GM12892 (cell line): ENCODE data around the gene LYSMD2.

Experiments used
- POLR2A ChIP-seq: IDR thresholded peaks from 2 replicates; pipeline ENCODE4 v1.6.1; 2011; ENCODE audit warnings: low read depth, low read length, control low read depth
- POLR2AphosphoS5 ChIP-seq: IDR thresholded peaks from 2 replicates; pipeline ENCODE4 v1.6.1; 2011; ENCODE audit warnings: low read depth, low read length, control low read depth
- TAF1 ChIP-seq: IDR thresholded peaks from 2 replicates; pipeline ENCODE4 v1.6.1; 2011; ENCODE audit warnings: low read depth, mild to moderate bottlenecking, control low read depth, low read length, borderline replicate concordance

DNA sequence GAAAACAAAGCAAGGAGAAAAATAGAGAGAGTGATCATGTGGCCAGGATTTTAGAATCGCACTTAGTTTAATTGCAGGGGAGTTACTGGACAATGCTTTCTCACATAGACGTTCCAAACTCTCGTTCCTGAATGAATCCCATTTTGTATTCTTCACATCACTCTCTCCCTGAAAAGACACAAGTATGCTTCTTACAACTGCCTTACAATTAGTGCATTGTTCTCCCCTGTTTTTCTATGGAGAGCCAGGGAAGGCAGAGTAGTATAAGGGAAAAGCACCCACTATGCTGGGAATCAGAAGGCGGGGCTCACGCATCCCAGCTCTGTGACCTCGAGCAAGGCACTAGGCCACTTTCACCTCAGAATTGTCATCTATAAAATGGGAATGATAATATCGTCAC, 28.3 kb upstream of the LYSMD2 start:
- TF ChIP-seq POLR2A (no peak), TAF1 (no peak), POLR2AphosphoS5 (no peak)
